Mesothelial cell of epicardium (in vitro differentiated cells): ENCODE results near the gene CSH2. TPM values are rescaled to one million over a fixed set of nuclear protein-coding genes. Genes with fewer than 3 reads are reported as not detected.

Source experiments
- DNase-seq, 2 experiments: peaks; one replicate each; pipeline ENCODE4 v3.0.0; 2021; ENCODE audit warnings: low spot score in 2 of 2; ENCODE audit not compliant: unreplicated experiment in 2 of 2
- H3K27ac Mint-ChIP-seq: 2 replicates; pipeline ENCODE4 v1.8.0; 2021; ENCODE audit warnings: mixed read lengths
- H3K27me3 Mint-ChIP-seq: 2 replicates; pipeline ENCODE4 v1.8.0; 2021; ENCODE audit warnings: low read depth, mixed read lengths
- H3K36me3 Mint-ChIP-seq: 2 replicates; pipeline ENCODE4 v1.8.0; 2021; ENCODE audit warnings: mixed read lengths
- H3K4me1 Mint-ChIP-seq: 2 replicates; pipeline ENCODE4 v1.8.0; 2021; ENCODE audit warnings: mixed read lengths
- H3K4me3 Mint-ChIP-seq: 2 replicates; pipeline ENCODE4 v1.8.0; 2021; ENCODE audit warnings: mild to moderate bottlenecking, moderate library complexity, mixed read lengths
- H3K9me3 Mint-ChIP-seq: 2 replicates; pipeline ENCODE4 v1.8.0; 2021; ENCODE audit warnings: mixed read lengths
- CTCF ChIP-seq: fragments of 200-600 bp; sonication (generic); IDR thresholded peaks from one replicate; pipeline ENCODE4 v1.5.0; 2021; ENCODE audit warnings: antibody characterized with exemption; ENCODE audit not compliant: unreplicated experiment
- total RNA-seq: library from RNA; stranded (reverse); gene quantifications from 3 replicates; pipeline ENCODE4 v1.2.1, GENCODE V29; 2021

The CSH2 gene
- total RNA-seq, 1 donor from 2014 or later = not detected

DNA sequence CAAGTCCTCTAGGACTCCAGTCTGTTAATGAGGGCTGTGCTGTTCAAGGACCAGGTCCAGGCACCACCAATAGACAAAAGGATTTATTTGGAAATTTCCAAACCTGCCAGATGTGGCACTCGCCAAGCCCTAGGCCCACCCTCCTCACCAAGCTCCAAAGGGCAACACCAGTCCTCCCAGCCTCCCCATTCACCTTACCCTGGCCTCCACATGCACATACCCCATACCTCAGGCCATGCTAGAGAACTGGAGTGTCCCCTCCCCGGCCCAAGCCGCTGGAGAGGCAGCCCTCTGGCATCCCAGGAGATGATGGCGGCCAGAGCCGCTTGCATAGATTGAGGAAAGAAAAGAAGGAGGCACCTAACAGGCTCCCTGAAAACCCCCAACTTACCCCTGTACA lies 41.5 kb downstream of the CSH2 start:
- DNase-seq = no peak
- H3K4me3 Mint-ChIP-seq = no peak overlapping the region
- H3K36me3 Mint-ChIP-seq = peaks cover 25% of the 10 kb centered on the region
- H3K27ac Mint-ChIP-seq = no peak overlapping the region
- H3K9me3 Mint-ChIP-seq = no peaks in the 10 kb centered on the region
- TF ChIP-seq CTCF = no peak
- no peaks in the 10 kb centered on the region for H3K27me3 Mint-ChIP-seq
- peaks cover 11% of the 10 kb centered on the region for H3K4me1 Mint-ChIP-seq

DNA sequence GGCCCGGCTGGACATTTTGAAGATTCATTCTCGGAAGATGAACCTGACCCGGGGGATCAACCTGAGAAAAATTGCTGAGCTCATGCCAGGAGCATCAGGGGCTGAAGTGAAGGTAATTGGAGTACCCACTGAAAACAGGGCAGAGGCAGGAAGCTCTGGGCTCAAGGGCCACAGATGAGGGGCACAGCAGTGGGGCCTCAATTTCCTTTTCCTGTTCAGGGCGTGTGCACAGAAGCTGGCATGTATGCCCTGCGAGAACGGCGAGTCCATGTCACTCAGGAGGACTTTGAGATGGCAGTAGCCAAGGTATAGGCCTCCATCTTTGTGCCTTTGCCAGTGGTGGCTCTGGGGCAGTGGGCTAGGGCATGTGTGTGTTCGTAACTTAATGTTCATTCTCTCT lies 42.0 kb downstream of the CSH2 start:
- no peak overlapping the region for H3K27ac Mint-ChIP-seq
- H3K9me3 Mint-ChIP-seq = no peaks in the 10 kb centered on the region
- no peaks in the 10 kb centered on the region for H3K27me3 Mint-ChIP-seq
- no peak overlapping the region for H3K4me3 Mint-ChIP-seq
- no peak for DNase-seq
- peaks cover 11% of the 10 kb centered on the region for H3K4me1 Mint-ChIP-seq
- no peak for TF ChIP-seq CTCF
- H3K36me3 Mint-ChIP-seq = peaks cover 25% of the 10 kb centered on the region

- TF ChIP-seq CTCF = no peak
- DNase-seq = no peak
- no peaks in the 10 kb centered on the region for H3K27me3 Mint-ChIP-seq
- no peaks in the 10 kb centered on the region for H3K9me3 Mint-ChIP-seq
- H3K4me3 Mint-ChIP-seq = no peak overlapping the region
- H3K36me3 Mint-ChIP-seq = peaks cover 25% of the 10 kb centered on the region
- H3K4me1 Mint-ChIP-seq = peaks cover 16% of the 10 kb centered on the region
- H3K27ac Mint-ChIP-seq = peak overlapping the region; percentile 52
These were observed 42.5 kb downstream of the CSH2 start for GRCh38 chr17:63830904-63831491.

DNA sequence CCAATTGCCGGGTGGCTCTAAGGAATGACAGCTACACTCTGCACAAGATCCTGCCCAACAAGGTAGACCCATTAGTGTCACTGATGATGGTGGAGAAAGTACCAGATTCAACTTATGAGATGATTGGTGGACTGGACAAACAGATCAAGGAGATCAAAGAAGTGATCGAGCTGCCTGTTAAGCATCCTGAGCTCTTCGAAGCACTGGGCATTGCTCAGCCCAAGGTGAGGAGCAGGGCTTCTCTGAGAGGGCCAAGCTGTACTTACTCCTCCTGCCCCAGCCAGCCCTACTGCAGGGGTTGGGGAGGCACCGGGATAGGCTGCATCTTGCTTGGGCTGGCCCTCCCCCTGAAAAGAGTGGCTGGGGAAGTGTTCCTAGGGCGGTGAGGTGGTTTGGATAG lies 43.2 kb downstream of the CSH2 start:
- no peak for DNase-seq
- no peaks in the 10 kb centered on the region for H3K9me3 Mint-ChIP-seq
- no peak overlapping the region for H3K27ac Mint-ChIP-seq
- H3K4me1 Mint-ChIP-seq = peaks cover 23% of the 10 kb centered on the region
- TF ChIP-seq CTCF = no peak
- H3K36me3 Mint-ChIP-seq = peaks cover 25% of the 10 kb centered on the region
- no peaks in the 10 kb centered on the region for H3K27me3 Mint-ChIP-seq
- H3K4me3 Mint-ChIP-seq = no peak overlapping the region

DNA sequence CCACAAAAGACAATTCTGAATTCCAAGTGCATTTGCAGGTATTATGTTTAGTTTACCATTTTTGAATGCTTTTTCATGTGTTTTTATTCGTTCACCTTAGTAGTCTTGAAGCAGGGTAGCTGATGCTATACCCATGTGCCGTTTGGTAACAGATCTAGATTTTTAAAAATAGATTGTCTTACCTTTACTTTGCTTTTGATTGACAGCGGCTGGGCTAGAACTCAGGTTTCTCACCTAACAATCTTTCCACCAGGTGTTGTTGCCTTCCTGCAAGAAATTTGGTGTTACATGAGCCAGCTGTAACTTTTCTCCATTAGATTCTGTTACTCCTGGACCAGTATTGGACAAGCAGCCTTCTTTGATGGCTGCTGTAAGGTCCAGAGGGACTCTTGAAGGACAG lies 44.5 kb downstream of the CSH2 start:
- Mint-ChIP-seq H3K4me3 (no peak overlapping the region), H3K27ac (no peak overlapping the region), H3K36me3 (peaks cover 31% of the 10 kb centered on the region), H3K9me3 (no peaks in the 10 kb centered on the region), H3K4me1 (peaks cover 24% of the 10 kb centered on the region), H3K27me3 (no peaks in the 10 kb centered on the region)
- TF ChIP-seq CTCF = no peak
- DNase-seq = no peak

DNA sequence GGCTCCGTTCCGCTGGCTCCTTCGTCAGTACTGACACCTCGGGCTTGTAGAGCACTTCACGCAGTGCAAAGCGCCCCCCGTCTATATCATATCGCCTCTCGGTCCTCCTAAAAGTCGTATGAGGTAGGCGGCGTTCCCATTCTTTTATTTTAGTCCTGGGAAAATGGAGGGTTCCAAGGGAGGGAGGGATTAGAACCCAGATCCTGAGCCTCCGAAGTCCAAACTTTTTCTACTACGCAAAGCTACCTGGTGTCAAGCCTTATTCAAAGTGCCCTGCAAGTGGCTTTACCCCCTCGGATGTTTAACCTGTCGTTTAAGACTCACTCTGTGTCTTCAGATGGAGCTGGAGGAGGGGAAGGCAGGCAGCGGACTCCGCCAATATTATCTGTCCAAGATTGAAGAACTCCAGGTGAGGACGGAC lies 45.7 kb downstream of the CSH2 start:
- Mint-ChIP-seq H3K36me3 (peaks cover 37% of the 10 kb centered on the region), H3K4me3 (peak overlapping the region; percentile 97), H3K27me3 (no peaks in the 10 kb centered on the region), H3K9me3 (no peaks in the 10 kb centered on the region), H3K4me1 (peaks cover 24% of the 10 kb centered on the region), H3K27ac (peak overlapping the region; percentile 100)
- DNase-seq = no peak
- no peak for TF ChIP-seq CTCF
